HG02588 (cell line): ENCODE measurements around the gene DGCR2.

Experiments
- ATAC-seq: cut with Tn5 transposase; IDR thresholded peaks from one replicate; pipeline ENCODE4 v1.9.1; 2021; ENCODE audit warnings: mild to moderate bottlenecking, moderate library complexity; ENCODE audit not compliant: unreplicated experiment

The DGCR2 gene

GRCh38 chr22:19109198-19110063 is 12.8 kb downstream of the DGCR2 start:
- ATAC-seq: peak; percentile 73

- no peak for ATAC-seq
These were observed 13.4 kb downstream of the DGCR2 start for GRCh38 chr22:19108807-19109197.

GRCh38 chr22:19107730-19108074 is 14.5 kb downstream of the DGCR2 start:
- ATAC-seq: no peak

- no peak for ATAC-seq
These were observed 15.1 kb downstream of the DGCR2 start for GRCh38 chr22:19106886-19107729.

GRCh38 chr22:19105867-19106802 is 16.1 kb downstream of the DGCR2 start:
- ATAC-seq: no peak

- ATAC-seq: no peak
These were observed 16.8 kb downstream of the DGCR2 start for GRCh38 chr22:19105456-19105855.

GRCh38 chr22:19103880-19104821 is 18.1 kb downstream of the DGCR2 start:
- ATAC-seq: no peak

- ATAC-seq: no peak
These were observed 24.1 kb downstream of the DGCR2 start for GRCh38 chr22:19098157-19098556.

GRCh38 chr22:19097518-19097917 is 24.7 kb downstream of the DGCR2 start:
- ATAC-seq: no peak

GRCh38 chr22:19096555-19096954 is 25.7 kb downstream of the DGCR2 start:
- no peak for ATAC-seq

- ATAC-seq: no peak
These were observed 27.7 kb downstream of the DGCR2 start for GRCh38 chr22:19094393-19094997.

- ATAC-seq: no peak
These were observed 29.5 kb downstream of the DGCR2 start for GRCh38 chr22:19092725-19093124.

- ATAC-seq: no peak
These were observed 31.6 kb downstream of the DGCR2 start for GRCh38 chr22:19090586-19091127.

GRCh38 chr22:19090183-19090582 is 32.0 kb downstream of the DGCR2 start:
- ATAC-seq: no peak

GRCh38 chr22:19088866-19089595 is 33.2 kb downstream of the DGCR2 start:
- ATAC-seq: no peak

GRCh38 chr22:19086896-19087295 is 35.3 kb downstream of the DGCR2 start:
- ATAC-seq: no peak

- no peak for ATAC-seq
These were observed 35.8 kb downstream of the DGCR2 start for GRCh38 chr22:19086417-19086816.

GRCh38 chr22:19085233-19085718 is 36.9 kb downstream of the DGCR2 start:
- no peak for ATAC-seq
